WTC11 (cell line): Measurements from ENCODE around the gene AADAC. TPM values are rescaled to one million over a fixed set of nuclear protein-coding genes. Genes with fewer than 3 reads are reported as not detected.

Source experiments
- ATAC-seq: fragments of 200-7000 bp; cut with Tn5 transposase; 2 replicates; pipeline ENCODE4 v1.10.0; 2021; ENCODE audit warnings: mild to moderate bottlenecking, moderate library complexity
- CTCF ChIA-PET: fragments of 300-600 bp; sonication (Branson Sonifier 250); formaldehyde crosslinking; loops from one replicate; lab custom pipeline; 2021; ENCODE audit warnings: antibody characterized with exemption; lab: Charles Lee
- POLR2A ChIA-PET: fragments of 350-600 bp; sonication (Branson Sonifier 250); formaldehyde crosslinking; loops from one replicate; lab custom pipeline; 2021; ENCODE audit warnings: antibody characterized with exemption; lab: Charles Lee
- DNase-seq: peaks from one replicate; pipeline ENCODE4 v3.0.0; 2021; ENCODE audit warnings: low spot score
- H3K27ac Mint-ChIP-seq: 2 replicates; pipeline ENCODE4 v1.8.0; 2021; ENCODE audit warnings: mixed read lengths
- H3K27me3 Mint-ChIP-seq: 2 replicates; pipeline ENCODE4 v1.8.0; 2021; ENCODE audit warnings: low read depth, mild to moderate bottlenecking, moderate library complexity, mixed read lengths
- H3K36me3 Mint-ChIP-seq: 2 replicates; pipeline ENCODE4 v1.8.0; 2021; ENCODE audit warnings: mixed read lengths
- H3K4me1 Mint-ChIP-seq: 2 replicates; pipeline ENCODE4 v1.8.0; 2022; ENCODE audit warnings: mixed read lengths
- H3K4me3 Mint-ChIP-seq: 2 replicates; pipeline ENCODE4 v1.8.0; 2021; ENCODE audit warnings: mild to moderate bottlenecking, moderate library complexity, mixed read lengths
- H3K9me3 Mint-ChIP-seq: 2 replicates; pipeline ENCODE4 v1.8.0; 2021; ENCODE audit warnings: mixed read lengths
- ATF2 ChIP-seq: sonication (generic); formaldehyde crosslinking; IDR thresholded peaks from 2 replicates; pipeline ENCODE4 v1.8.1; 2022; ENCODE audit warnings: low read depth, missing genetic modification reagents, borderline replicate concordance
- CDX4 ChIP-seq: fragments of 250-450 bp; sonication (Bioruptor Pico); IDR thresholded peaks from 2 replicates; pipeline ENCODE4 v1.9.0; 2021; ENCODE audit warnings: moderate library complexity, mild to moderate bottlenecking, inconsistent platforms, borderline replicate concordance
- E2F1 ChIP-seq: sonication (generic); formaldehyde crosslinking; IDR thresholded peaks from 2 replicates; pipeline ENCODE4 v1.8.0; 2022; ENCODE audit warnings: mild to moderate bottlenecking, missing genetic modification reagents
- E2F5 ChIP-seq: sonication (generic); formaldehyde crosslinking; IDR thresholded peaks from 2 replicates; pipeline ENCODE4 v1.8.1; 2022; ENCODE audit warnings: mild to moderate bottlenecking, moderate library complexity, missing genetic modification reagents
- FOXP1 ChIP-seq: sonication (generic); formaldehyde crosslinking; IDR thresholded peaks from 2 replicates; pipeline ENCODE4 v1.8.0; 2022; ENCODE audit warnings: missing genetic modification reagents, mild to moderate bottlenecking, moderate library complexity, borderline replicate concordance
- GRHL2 ChIP-seq: fragments of 250-450 bp; sonication (Bioruptor Pico); IDR thresholded peaks from 2 replicates; pipeline ENCODE4 v1.8.0; 2022; ENCODE audit warnings: mild to moderate bottlenecking, moderate library complexity; ENCODE audit not compliant: insufficient replicate concordance, severe bottlenecking
- GTF2I ChIP-seq: fragments of 250-450 bp; sonication (Bioruptor Pico); conservative IDR thresholded peaks from 2 replicates; pipeline ENCODE4 v1.4.0; 2021; ENCODE audit warnings: mild to moderate bottlenecking
- IRF1 ChIP-seq: sonication (generic); formaldehyde crosslinking; IDR thresholded peaks from 2 replicates; pipeline ENCODE4 v1.8.0; 2023; ENCODE audit warnings: missing genetic modification reagents
- JUN ChIP-seq: sonication (generic); formaldehyde crosslinking; IDR thresholded peaks from 2 replicates; pipeline ENCODE4 v1.8.0; 2023; ENCODE audit warnings: mild to moderate bottlenecking, missing genetic modification reagents
- MLX ChIP-seq: sonication (generic); formaldehyde crosslinking; IDR thresholded peaks from 2 replicates; pipeline ENCODE4 v1.8.1; 2023; ENCODE audit warnings: mild to moderate bottlenecking, missing genetic modification reagents, moderate library complexity
- NFATC4 ChIP-seq: fragments of 250-450 bp; sonication (Bioruptor Pico); IDR thresholded peaks from 2 replicates; pipeline ENCODE4 v1.9.0; 2021; ENCODE audit warnings: mild to moderate bottlenecking
- NFYB ChIP-seq: sonication (generic); formaldehyde crosslinking; conservative IDR thresholded peaks from 2 replicates; pipeline ENCODE4 v1.8.0; 2022; ENCODE audit warnings: low read depth, missing genetic modification reagents
- RELA ChIP-seq: sonication (generic); formaldehyde crosslinking; IDR thresholded peaks from 2 replicates; pipeline ENCODE4 v1.8.1; 2022; ENCODE audit warnings: missing genetic modification reagents, mild to moderate bottlenecking, borderline replicate concordance
- STAT6 ChIP-seq: sonication (generic); formaldehyde crosslinking; conservative IDR thresholded peaks from 2 replicates; pipeline ENCODE4 v1.8.1; 2023; ENCODE audit warnings: mild to moderate bottlenecking, low read depth, missing genetic modification reagents, moderate library complexity
- TP53 ChIP-seq: sonication (generic); formaldehyde crosslinking; IDR thresholded peaks from 2 replicates; pipeline ENCODE4 v1.8.1; 2023; ENCODE audit warnings: mild to moderate bottlenecking, missing genetic modification reagents
- ZNF232 ChIP-seq: sonication (generic); formaldehyde crosslinking; IDR thresholded peaks from 2 replicates; pipeline ENCODE4 v1.8.0; 2022; ENCODE audit warnings: mild to moderate bottlenecking, missing genetic modification reagents
- ZNF423 ChIP-seq: fragments of 250-450 bp; sonication (Bioruptor Pico); IDR thresholded peaks from 2 replicates; pipeline ENCODE4 v2.1.2; 2022; ENCODE audit warnings: mild to moderate bottlenecking, moderate library complexity
- ZNF532 ChIP-seq: fragments of 250-450 bp; sonication (Bioruptor Pico); IDR thresholded peaks from 2 replicates; pipeline ENCODE4 v1.9.0; 2021; ENCODE audit warnings: mild to moderate bottlenecking, borderline replicate concordance
- total RNA-seq: library from RNA; stranded (reverse); gene quantifications from 3 replicates; pipeline ENCODE4 v1.2.3, GENCODE V29; 2021

AADAC gene
- total RNA-seq, 1 experiment from 2014 or later: 0.11 TPM

- TF ChIP-seq STAT6 (CRISPR knock-in tag) (no peak), E2F1 (CRISPR knock-in tag) (no peak), ZNF423 (CRISPR knock-in tag) (no peak), FOXP1 (CRISPR knock-in tag) (no peak), RELA (CRISPR knock-in tag) (no peak), NFATC4 (no peak), MLX (no peak), TP53 (CRISPR knock-in tag) (no peak), ZNF532 (no peak), IRF1 (CRISPR knock-in tag) (no peak)
Observed at GRCh38 chr3:151793636-151794035, 20.3 kb upstream of the AADAC start (continued).

GRCh38 chr3:151794080-151794479, 19.8 kb upstream of the AADAC start:
- H3K27me3 Mint-ChIP-seq: no peaks in the 10 kb centered on the region
- H3K9me3 Mint-ChIP-seq: peaks cover 7% of the 10 kb centered on the region; the same call in 1 of the 2 replicates
- ATAC-seq (no peak), DNase-seq (no peak)
- no peaks in the 10 kb centered on the region for H3K4me1 Mint-ChIP-seq
- CTCF ChIA-PET: no interaction called here
- no peaks in the 10 kb centered on the region for H3K36me3 Mint-ChIP-seq
- H3K27ac Mint-ChIP-seq: no peak overlapping the region
- no peak overlapping the region for H3K4me3 Mint-ChIP-seq
- POLR2A ChIA-PET: no interaction called here
- TF ChIP-seq JUN (CRISPR knock-in tag) (no peak), ATF2 (CRISPR knock-in tag) (no peak), MLX (no peak), NFYB (CRISPR knock-in tag) (no peak), GTF2I (CRISPR knock-in tag) (no peak), CDX4 (CRISPR knock-in tag) (no peak), GRHL2 (CRISPR knock-in tag) (no peak), ZNF232 (CRISPR knock-in tag) (no peak), E2F5 (CRISPR knock-in tag) (no peak), RELA (CRISPR knock-in tag) (no peak)
